GM21576 (cell line): Measurements from ENCODE around the gene WDR45B.

Source experiments
- ATAC-seq: cut with Tn5 transposase; IDR thresholded peaks from one replicate; pipeline ENCODE4 v1.9.1; 2021; ENCODE audit warnings: mild to moderate bottlenecking, moderate library complexity; ENCODE audit not compliant: unreplicated experiment

The WDR45B gene

DNA sequence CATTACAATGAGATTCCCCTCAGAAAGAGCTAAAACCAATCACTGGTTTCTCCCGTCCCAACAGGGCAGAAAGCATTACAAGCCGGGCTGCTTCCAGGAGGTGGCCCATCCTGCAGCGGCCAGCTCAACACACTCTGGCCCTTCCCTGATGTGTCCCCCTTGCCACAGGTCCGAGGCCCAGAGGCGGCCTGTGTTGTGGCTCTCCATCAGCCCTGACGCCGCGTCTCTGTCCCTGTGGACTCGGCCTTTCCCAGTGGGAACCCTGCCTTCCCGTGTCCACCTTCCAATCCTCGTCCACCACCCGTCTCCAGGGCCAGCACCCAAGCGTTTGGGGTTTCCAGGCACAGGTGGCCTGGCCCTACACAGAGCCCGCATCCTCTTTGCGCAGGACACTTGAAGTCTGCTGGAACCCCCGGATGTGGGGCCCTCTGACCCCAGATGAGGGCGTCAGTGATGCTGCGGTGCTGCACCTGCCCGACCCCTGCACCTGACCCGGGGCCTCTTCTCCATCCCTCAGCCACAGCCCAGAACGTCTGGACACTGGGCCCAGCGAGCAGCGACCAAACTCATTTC, 29.2 kb upstream of the WDR45B start:
- ATAC-seq = no peak

DNA sequence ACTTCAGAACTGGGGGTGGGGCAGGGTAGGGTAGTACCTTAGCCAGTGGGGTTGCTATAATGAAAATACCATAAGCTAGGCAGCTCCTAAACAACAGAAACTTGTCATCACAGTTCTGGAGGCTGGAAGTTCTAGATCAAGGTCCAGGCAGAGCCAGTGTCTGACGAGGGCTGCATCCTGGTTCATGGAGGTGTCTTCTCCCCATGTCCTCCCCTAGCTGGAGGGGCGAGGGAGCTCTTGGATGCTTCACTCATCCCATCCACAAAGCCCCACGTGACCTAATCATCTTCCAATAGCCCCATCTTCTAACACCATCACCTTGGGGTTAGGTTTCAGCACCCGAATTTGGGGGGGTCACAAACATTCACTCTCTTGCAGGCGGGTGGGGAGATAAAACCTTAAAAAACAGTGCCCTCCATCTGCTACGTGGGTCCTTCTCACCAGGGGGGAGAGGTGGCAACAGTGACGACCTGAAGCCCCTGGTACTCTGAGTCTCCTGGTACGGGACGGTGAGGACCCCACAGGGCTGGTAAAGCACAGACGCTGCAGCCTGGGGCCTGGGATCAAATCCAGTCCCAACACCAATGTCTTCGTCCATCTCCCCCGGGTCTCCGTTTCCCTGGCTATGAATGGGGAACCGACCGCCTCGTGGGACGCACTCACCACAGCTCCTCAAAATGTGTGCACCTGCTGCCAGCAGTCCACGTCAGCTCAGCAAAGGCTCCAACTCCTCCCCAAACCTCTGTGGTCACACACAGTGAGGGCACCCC, 27.4 kb upstream of the WDR45B start:
- no peak for ATAC-seq

DNA sequence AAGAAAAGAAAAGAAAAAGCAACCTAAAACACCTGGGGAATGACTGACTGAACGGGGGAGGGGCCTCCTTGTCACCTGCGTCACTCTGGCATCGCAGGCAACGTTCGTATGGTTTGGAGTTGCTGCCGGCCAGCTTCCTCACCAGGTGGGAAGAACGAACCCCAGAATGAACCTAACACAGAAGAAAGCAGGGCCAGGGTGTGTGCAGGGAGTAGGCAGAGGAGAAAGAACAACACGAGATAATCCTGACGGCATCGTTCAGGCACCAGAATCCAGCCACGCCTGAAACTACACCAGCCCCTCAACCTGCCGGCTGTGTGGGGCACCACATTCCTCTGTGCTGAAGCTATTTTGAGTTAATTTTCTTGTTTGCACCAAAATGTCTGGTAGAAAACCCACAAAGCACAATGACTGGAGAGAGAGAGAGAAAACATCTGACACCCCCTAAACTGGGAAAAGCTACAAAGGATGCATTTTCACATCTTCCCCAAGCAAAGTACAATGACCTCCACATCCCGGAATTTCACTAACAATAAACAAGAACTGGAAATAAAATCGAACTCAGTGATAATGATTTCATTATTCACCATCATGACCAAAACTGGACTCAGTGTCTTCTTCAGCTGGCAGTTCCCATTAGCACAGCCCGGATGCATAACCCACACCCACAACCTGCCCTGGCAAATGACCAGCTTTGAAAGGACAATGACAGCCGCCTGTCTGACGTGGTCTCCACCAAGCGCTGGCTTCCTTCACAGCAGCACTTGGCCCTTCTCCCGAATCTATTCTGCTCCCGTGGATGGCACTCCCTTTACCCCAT, 26.6 kb upstream of the WDR45B start:
- ATAC-seq = no peak

DNA sequence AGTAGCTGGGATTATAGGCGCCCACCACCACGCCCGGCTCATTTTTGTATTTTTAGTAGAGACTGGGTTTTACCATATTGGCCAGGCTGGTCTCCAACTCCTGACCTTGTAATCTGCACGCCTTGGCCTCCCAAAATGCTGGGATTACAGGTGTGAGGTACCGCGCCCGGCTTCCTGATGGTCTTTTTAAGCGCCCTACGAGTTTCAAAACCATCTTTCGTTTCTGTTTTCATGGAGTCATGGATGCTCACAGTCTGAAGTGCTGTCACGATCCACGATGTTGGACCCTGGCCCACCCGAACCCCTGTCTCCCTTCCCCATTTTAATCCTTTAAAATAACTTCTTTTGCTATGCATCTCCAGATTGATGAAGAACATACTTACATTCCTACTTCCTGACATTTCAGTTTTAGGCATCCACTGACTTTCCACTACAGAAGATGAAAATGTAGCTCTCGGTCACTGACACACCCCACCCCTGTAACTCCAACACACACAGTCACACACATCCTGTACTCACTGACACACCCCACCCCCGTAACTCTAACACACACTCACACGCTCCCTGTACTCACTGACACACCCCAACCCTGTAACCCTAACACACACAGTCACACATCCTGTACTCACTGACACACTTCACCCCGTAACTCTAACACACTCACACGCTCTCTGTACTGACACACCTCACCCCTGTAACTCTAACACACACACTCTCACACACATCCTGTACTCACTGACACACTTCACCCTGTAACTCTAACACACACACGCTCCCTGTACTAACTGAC, 22.6 kb upstream of the WDR45B start:
- no peak for ATAC-seq

DNA sequence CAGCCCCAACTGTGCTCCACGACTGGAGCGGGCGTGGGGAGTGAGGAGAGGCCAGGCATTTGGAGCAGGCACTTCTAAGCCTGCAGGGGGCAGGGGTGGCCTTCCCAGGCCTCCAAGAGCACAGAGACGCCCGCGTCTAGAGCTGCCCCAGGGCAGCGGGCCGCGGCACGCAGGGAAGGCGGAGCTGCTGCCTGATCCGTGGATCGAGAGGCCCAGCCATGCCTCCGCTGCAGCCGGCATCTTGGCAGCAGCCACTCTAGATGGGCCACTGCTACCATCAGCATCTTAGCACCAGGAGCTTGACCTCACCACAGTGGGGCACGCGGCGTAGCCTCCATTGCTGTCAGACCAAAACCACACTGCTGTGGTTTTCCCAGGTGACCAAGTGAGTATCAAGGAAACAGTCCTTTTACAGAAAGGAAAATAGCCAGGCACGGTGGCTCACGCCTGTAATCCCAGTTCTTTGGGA, 20.4 kb upstream of the WDR45B start:
- ATAC-seq = no peak

DNA sequence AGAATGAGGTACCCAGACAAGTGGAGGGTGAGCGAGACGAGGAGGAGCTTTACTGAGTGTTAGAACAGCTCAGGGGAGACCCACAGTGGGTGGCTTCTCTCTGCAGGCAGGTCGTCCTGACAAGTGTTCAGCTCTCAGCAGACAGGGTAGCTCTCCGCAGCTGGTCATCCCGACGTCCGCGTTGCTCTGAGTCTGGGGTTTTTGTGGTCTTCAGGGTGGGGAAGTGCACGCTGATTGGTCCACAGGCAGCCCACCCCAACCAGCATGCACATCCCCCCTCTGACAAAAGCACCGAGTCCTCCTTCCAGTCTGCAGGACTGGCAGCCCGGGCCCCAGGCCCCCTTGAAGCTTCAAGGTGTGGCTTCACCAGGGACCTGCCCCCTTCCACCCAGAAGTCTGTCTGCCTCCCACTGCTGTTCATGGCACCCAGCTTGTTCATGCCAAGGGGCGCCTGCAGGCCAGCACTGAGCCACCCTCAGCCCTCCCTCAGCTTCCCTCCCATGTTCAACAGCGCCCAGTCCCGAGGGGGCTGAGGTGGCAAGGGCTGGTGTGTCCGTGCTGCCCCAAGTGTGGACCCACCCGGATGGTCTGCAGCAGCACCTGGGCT, 19.9 kb upstream of the WDR45B start:
- no peak for ATAC-seq

DNA sequence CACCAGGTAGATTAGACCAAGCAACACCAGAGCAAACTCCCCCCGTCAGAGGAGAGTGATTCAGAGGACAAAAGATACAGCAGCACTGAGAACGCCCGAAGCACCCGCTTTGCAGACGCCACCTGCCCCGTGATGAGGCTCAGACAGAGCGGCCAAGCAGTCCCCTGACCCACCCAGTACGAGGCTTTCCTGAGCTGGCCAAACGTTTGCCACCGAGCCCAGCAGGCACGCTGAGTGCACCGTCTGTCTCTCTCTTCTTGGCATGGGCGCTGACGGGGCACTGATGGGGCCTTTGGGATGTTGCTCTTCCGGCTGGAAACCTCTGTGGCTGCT, 19.4 kb upstream of the WDR45B start:
- ATAC-seq = no peak

DNA sequence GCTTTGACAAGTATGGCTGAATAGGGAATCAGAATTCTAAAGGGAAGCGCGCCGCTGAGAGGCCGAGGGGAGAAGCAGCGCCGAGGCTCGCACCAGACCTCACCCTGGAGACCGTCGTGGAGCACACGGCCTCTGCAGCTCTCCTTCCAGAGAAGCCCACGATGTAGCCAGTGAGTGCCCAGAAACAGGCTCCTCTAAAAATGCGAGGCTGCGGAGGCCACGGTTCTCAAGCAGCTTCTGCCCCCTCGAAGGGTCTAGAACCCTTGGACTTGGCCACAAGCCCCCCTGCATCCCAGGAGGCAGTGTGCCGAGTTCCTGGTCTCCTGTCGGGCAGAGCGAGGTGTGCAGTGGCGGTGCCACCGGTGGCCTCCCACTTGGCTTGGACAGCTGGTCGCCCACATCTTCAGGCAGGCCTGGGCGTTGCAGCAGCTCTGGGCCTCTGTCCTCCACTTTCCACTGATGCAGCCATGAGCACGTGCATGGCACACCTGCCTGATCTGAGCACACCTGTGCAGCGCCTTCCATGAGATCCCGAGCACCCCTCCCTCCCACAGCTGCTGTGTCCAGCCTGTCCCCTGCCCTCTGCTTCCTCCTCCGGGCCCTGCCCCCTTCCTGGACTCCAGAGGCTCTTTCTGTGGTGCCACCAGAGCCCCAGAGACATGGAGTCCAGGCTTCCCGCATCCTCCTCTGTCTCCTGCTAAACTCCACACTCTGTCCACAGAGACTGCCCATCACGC, 18.9 kb upstream of the WDR45B start:
- ATAC-seq = no peak

DNA sequence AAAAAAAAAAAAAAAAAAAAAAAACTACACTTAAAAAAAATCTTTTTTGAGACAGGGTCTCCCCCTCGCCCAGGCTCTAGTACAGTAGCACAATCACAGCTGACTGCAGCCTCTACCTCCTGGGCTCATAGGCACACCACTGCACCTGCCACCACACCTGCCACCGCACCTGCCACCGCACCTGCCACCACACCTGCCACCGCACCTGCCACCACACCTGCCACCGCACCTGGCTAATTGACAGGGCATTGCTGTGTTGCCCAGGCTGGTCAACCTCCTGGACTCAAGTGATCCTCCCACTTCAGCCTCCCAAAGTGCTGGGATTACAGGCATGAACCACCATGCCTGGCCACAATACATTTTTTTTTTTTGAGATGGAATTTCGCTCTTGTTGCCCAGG, 17.6 kb upstream of the WDR45B start:
- ATAC-seq = no peak

DNA sequence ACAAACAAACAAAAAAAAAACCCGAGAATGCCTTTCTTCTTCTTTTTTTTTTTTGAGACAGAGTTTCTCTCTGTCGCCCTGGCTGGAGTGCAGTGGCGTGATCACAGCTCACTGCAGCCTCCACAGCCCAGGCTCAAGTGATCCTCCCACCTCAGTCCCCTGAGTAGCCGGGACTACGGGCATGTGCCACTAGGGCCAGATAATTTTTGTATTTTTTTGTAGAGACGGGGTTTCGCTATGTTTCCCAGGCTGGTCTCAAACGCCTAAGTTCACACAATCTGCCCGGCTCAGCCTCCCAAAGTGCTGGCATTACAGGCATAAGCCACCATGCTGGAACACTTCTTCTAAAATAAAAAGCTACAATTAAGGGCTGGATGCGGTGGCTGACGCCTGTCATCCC, 17.0 kb upstream of the WDR45B start:
- no peak for ATAC-seq

DNA sequence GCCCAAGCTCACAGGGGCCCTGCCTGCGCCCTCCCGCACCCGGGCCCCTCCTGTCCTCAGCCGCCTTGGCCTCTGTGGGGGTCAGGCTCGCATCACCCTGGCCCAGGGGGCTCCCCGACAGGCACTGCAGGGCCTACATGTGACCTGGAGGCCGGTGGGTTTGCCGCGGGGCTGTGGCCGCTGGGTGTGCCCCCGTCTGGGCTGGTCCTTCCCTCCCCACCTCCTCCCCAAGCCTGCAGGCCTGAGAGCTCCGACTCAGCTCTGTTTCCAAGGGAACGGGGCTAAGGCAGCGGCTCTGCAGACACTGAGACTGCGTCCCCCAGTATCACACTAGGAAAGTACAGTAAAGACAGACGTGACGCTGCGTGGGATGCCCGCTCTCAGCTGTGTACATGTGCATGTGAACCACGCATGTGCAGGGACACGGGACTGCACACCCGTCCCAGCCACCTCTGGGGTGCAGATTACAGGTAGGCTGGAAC, 16.5 kb upstream of the WDR45B start:
- no peak for ATAC-seq

DNA sequence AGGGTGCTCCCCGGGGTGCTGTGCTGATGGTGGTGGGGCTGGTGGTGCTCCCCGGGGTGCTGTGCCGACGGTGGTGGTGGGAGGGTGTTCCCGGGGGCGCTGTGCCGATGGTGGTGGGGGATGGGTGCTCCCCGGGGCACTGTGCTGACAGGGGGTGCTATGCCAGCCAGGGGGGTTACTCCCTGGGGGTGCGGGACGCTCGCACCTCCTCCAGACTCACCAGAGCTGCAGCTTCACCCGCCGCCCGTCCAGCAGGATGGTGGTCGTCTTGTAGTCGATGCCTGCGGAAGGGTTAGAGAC, 16.0 kb upstream of the WDR45B start:
- no peak for ATAC-seq

DNA sequence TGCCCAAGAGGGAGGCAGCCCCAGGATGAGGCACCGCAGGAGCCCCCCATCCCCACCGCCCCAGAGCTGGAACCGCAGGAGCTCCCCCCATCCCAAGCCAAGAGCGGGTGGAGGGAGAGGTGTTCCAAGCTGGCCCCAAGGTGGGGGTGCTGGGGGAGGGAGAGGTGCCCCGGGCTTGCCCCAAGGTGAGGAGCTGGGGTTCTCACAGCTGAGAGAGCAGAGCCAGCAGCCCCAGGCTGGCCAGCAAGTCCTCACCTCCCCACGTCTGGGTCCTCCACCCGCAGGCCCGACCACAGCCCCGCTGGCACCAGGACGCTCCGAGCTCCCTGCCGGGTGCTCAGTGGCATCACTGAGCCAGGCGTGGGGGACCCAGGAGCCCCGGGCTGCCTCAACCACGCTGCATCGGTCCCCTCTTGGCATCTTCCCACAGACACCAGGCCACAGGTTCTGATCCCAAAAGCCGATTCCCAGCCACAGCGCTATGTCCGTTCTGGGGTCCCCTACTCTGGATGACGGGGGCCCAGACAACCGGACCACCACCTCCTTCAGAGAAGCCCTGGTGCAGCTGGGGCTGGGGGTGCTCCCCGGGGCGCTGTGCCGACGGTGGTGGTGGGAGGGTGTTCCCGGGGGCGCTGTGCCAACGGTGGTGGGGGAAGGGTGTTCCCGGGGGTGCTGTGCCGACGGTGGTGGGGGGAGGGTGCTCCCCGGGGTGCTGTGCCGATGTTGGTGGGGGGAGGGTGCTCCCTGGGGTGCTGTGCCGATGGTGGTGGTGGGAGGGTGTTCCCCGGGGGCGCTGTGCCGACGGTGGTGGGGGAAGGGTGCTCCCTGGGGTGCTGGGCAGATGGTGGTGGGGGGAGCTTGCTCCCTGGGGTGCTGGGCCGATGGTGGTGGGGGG, 15.4 kb upstream of the WDR45B start:
- ATAC-seq = no peak

DNA sequence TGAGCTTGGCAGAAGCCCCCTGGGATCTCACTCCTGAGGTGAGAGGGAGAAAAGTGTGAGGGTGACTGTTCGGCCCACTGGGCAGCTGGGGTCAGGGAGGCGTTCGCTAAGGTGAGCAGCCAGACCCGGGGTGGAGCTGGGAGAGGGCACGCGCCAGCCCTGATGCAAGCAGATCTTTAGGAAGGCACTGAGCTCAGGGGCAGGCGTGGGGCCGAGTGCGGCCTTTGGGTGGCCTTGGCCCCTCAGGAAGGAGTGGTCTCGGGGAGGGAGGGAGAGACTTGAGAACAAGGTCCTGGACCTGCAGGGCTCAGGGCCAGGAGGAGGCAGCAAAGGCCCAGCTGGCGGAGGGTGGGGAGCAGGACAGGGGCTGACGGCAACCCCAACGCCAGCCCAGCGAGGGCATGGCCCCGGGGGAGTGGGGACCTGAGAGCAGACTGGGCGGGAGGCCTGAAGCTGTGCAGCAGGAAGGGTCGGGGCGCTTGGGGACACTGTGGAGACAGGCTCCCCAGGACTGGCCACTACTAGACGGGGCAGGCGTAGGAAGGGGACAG, 14.5 kb upstream of the WDR45B start:
- ATAC-seq = no peak

DNA sequence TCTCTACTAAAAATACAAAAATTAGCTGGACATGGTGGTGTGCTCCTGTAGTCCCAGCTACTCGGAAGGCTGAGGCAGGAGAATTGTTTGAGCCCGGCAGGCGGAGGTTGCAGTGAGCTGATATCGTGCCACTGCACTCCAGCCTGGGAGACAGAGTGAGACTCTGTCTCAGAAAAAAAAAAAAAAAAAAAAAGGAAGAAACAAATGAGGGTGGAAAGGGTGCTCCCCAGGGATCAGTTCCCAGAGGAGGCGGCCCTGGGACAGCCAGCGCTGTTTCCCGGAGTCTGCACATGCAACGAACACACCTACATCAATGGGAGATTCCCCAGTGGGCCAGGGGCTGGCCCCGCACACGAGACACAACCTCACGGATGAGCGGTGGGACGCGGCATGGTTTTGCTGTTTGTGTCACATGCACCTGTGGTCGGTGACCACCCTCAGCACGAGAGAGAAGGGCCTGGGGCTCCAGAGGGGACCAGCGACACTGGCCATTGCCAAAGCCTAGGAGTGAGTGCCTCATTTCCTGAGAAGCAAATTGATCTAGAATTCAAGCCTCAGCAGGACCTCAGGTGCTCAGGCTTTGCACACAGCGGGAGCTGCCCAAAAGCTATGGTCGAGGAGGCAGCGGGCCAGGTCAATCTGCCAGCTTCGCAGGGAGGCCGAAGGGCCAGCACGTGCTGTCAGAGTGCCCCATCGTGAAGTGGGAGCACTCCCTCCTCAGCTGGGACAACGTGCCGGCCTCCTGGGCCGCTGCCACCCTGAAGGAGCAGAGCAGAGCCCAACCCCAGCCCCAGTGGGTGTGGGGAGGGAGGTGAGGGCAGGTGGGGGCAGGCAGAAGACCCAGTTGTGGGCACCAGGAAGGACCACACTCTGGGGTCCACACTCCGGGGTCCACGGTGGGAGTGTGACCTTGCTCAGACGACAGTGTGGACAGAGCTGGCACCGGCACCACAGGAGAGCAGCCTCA, 13.8 kb upstream of the WDR45B start:
- no peak for ATAC-seq

DNA sequence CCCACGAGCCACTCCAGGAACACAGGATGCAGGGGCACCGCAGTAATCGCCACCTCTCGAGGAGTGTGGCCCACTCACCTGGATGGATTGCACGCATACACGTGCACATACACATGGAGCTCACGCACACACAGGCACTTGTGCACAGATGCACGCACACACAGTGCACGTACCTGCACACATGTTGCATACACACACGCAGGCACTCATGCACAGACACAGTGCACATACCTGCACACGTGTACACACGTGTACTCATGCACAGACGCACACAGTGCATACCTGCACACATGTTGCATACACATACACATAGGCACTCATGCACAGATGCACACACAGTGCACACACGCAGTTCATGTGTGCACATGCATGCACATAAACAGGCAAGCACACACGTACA, 11.6 kb upstream of the WDR45B start:
- no peak for ATAC-seq

DNA sequence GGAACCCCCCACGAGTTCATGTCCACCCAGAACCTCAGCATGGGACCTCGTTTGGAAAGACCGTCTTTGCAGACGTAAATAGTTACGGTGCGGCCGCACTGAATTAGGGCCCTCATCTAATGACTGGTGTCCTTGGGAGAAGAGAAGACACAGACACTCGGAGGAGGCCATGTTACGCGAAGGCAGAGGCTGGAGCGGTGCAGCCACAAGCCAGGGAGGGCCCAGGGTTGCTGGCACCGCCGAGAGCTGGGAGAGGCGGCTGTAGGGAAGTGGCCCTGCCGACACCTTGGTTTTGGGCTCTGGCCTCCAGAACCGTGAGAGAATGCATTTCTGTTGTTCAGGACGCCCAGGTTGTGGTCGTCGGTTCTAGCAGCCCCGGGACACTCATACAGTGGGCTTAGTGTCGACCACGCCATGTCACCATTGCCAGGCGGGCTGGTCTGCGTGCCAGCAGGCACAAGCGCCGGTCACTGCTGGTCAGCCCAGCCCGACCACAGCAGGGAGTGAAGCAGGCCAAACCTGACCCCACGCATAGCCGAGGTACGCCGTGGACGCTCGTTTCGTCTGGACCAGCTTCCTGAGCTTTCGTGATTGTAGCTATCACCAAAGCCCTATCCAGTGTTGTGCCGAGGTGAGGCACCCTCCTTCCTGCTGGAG, 10.7 kb upstream of the WDR45B start:
- ATAC-seq = no peak
